Measurements from ENCODE around the gene TSPAN16. TPM values are rescaled to one million over a fixed set of nuclear protein-coding genes. Genes with fewer than 3 reads are reported as not detected.

TSPAN16 gene
- total and polyA plus RNA-seq, 2 experiments from 2014 or later: not detected

DNA sequence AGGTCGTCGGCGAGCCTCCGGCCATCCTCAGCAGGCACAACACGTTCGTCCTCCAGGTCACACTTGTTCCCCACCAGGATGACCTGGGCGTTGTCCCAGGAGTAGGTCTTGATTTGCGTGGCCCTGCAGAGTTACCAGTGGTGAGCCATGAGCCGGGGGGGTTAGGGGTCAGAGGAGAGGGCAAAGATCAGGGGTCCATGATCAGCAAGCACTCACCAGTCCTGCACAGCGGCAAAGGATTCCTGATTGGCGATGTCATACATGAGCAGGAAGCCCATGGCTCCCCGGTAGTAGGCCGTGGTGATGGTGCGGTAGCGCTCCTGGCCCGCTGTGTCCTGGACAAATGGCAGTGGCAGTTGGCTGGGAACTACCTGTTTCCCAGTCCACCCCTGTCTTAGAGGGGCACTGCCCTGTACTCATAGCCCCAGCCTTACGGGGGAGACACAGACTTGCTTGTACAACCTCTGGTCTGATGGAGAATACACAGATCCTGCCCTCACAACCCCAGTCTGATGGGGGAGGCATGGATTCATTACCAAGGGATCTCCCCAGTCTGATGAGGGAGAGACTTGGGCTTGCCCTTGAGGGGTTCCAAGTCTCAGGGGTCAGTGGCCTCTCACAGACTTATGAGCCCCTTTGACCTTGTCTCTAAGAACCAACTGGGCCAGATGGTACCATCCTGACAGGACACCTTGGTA lies 39.6 kb downstream of the TSPAN16 start (continued):
- TF ChIP-seq, protein P1, sequence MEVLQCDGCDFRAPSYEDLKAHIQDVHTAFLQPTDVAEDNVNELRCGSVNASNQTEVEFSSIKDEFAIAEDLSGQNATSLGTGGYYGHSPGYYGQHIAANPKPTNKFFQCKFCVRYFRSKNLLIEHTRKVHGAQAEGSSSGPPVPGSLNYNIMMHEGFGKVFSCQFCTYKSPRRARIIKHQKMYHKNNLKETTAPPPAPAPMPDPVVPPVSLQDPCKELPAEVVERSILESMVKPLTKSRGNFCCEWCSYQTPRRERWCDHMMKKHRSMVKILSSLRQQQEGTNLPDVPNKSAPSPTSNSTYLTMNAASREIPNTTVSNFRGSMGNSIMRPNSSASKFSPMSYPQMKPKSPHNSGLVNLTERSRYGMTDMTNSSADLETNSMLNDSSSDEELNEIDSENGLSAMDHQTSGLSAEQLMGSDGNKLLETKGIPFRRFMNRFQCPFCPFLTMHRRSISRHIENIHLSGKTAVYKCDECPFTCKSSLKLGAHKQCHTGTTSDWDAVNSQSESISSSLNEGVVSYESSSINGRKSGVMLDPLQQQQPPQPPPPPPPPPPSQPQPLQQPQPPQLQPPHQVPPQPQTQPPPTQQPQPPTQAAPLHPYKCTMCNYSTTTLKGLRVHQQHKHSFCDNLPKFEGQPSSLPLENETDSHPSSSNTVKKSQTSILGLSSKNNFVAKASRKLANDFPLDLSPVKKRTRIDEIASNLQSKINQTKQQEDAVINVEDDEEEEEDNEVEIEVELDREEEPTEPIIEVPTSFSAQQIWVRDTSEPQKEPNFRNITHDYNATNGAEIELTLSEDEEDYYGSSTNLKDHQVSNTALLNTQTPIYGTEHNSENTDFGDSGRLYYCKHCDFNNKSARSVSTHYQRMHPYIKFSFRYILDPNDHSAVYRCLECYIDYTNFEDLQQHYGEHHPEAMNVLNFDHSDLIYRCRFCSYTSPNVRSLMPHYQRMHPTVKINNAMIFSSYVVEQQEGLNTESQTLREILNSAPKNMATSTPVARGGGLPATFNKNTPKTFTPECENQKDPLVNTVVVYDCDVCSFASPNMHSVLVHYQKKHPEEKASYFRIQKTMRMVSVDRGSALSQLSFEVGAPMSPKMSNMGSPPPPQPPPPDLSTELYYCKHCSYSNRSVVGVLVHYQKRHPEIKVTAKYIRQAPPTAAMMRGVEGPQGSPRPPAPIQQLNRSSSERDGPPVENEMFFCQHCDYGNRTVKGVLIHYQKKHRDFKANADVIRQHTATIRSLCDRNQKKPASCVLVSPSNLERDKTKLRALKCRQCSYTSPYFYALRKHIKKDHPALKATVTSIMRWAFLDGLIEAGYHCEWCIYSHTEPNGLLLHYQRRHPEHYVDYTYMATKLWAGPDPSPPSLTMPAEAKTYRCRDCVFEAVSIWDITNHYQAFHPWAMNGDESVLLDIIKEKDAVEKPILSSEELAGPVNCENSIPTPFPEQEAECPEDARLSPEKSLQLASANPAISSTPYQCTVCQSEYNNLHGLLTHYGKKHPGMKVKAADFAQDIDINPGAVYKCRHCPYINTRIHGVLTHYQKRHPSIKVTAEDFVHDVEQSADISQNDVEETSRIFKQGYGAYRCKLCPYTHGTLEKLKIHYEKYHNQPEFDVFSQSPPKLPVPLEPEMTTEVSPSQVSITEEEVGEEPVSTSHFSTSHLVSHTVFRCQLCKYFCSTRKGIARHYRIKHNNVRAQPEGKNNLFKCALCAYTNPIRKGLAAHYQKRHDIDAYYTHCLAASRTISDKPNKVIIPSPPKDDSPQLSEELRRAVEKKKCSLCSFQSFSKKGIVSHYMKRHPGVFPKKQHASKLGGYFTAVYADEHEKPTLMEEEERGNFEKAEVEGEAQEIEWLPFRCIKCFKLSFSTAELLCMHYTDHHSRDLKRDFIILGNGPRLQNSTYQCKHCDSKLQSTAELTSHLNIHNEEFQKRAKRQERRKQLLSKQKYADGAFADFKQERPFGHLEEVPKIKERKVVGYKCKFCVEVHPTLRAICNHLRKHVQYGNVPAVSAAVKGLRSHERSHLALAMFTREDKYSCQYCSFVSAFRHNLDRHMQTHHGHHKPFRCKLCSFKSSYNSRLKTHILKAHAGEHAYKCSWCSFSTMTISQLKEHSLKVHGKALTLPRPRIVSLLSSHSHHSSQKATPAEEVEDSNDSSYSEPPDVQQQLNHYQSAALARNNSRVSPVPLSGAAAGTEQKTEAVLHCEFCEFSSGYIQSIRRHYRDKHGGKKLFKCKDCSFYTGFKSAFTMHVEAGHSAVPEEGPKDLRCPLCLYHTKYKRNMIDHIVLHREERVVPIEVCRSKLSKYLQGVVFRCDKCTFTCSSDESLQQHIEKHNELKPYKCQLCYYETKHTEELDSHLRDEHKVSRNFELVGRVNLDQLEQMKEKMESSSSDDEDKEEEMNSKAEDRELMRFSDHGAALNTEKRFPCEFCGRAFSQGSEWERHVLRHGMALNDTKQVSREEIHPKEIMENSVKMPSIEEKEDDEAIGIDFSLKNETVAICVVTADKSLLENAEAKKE (CRISPR knock-in tag; IDR thresholded peaks at IDR 0.05): no peak
- TF ChIP-seq EZH2 (IDR thresholded peaks at IDR 0.05; ENCODE audit: low read depth, unreplicated experiment) (no peak), POLR2AphosphoS5 (IDR thresholded peaks at IDR 0.05; ENCODE audit: low read depth) (no peak), CREB1 (CRISPR knock-in tag; IDR thresholded peaks at IDR 0.05; ENCODE audit: low read depth) (no peak), JUNB (IDR thresholded peaks at IDR 0.05; ENCODE audit: unreplicated experiment) (no peak), ZNF114 (CRISPR knock-in tag; IDR thresholded peaks at IDR 0.05) (no peak), STAT1 (IDR thresholded peaks at IDR 0.05; ENCODE audit: unreplicated experiment) (no peak), ZNF331 (CRISPR knock-in tag; IDR thresholded peaks at IDR 0.05; ENCODE audit: low read depth) (no peak)
- TF ChIP-seq, protein P2, sequence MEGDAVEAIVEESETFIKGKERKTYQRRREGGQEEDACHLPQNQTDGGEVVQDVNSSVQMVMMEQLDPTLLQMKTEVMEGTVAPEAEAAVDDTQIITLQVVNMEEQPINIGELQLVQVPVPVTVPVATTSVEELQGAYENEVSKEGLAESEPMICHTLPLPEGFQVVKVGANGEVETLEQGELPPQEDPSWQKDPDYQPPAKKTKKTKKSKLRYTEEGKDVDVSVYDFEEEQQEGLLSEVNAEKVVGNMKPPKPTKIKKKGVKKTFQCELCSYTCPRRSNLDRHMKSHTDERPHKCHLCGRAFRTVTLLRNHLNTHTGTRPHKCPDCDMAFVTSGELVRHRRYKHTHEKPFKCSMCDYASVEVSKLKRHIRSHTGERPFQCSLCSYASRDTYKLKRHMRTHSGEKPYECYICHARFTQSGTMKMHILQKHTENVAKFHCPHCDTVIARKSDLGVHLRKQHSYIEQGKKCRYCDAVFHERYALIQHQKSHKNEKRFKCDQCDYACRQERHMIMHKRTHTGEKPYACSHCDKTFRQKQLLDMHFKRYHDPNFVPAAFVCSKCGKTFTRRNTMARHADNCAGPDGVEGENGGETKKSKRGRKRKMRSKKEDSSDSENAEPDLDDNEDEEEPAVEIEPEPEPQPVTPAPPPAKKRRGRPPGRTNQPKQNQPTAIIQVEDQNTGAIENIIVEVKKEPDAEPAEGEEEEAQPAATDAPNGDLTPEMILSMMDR (conservative IDR thresholded peaks at IDR 0.05; ENCODE audit: low read depth in 2 of 2): no peak
